HepG2 (cell line): Measurements from ENCODE around the gene CADM2. TPM values are rescaled to one million over a fixed set of nuclear protein-coding genes. Genes with fewer than 3 reads are reported as not detected.

Experiments used
- ATAC-seq: fragments of 200-7000 bp; cut with Tn5 transposase; 3 replicates; pipeline ENCODE4 v1.9.1; 2020; ENCODE audit warnings: mild to moderate bottlenecking, moderate library complexity
- BruUV-seq: library from RNA; stranded (reverse); fragments of 400-500 nt; replicated peaks from 2 replicates; lab custom pipeline; 2021; lab: Mats Ljungman, UMichigan
- CTCF ChIA-PET: fragments of 300-600 bp; formaldehyde crosslinking; extraction: SDS; loops from one replicate; lab custom pipeline; 2021; ENCODE audit warnings: low total read pairs, inconsistent platforms, low intra/inter-chr PET ratio; lab: Yijun Ruan, JAX
- POLR2A ChIA-PET: fragments of 350-600 bp; sonication (Branson Sonifier 250); formaldehyde crosslinking; loops from one replicate; lab custom pipeline; 2020; ENCODE audit warnings: antibody characterized with exemption, inconsistent platforms; lab: Yijun Ruan, JAX
- DNase-seq: peaks from one replicate; pipeline ENCODE4 v3.0.0-alpha.2; 2015; ENCODE audit warnings: low spot score
- FAIRE-seq: peaks from 3 replicates; lab custom pipeline; 2011; peaks lifted over from hg19 to GRCh38; lab: Jason Lieb, UNC
- H2AFZ ChIP-seq: one replicate; pipeline ENCODE4 v1.6.1; 2011; ENCODE audit warnings: low read length, inconsistent platforms
- H3K27ac ChIP-seq: fragments of 300-600 bp; 3 replicates; pipeline ENCODE4 v1.8.0; 2011; ENCODE audit warnings: mixed run types, mild to moderate bottlenecking, mixed read lengths, low read length, inconsistent platforms; ENCODE audit not compliant: insufficient read depth; ENCODE audit errors: extremely low read length
- H3K27me3 ChIP-seq, 2 experiments: fragments of 200-600 bp in 1 of 2; 2 replicates in 1 of 2; 3 replicates in 1 of 2; pipeline versions ENCODE4 v1.6.0 to v1.8.0; 2011; ENCODE audit warnings: low read length in 2 of 2, mild to moderate bottlenecking in 2 of 2, moderate library complexity in 2 of 2, inconsistent platforms in 1 of 2; ENCODE audit not compliant: insufficient read depth in 2 of 2, control insufficient read depth in 1 of 2
- H3K36me3 ChIP-seq, 2 experiments: fragments of 200-600 bp in 1 of 2; replicated peaks in 1 of 2; 2 replicates in 1 of 2; 3 replicates in 1 of 2; pipeline versions ENCODE4 v1.5.1 to v1.8.0; 2011; ENCODE audit warnings: low read length in 2 of 2, inconsistent platforms in 1 of 2; ENCODE audit not compliant: insufficient read depth in 2 of 2, control insufficient read depth in 1 of 2
- H3K4me1 ChIP-seq: 2 replicates; pipeline ENCODE4 v1.5.1; 2012; ENCODE audit warnings: low read length, inconsistent platforms; ENCODE audit not compliant: insufficient read depth
- H3K4me2 ChIP-seq: 2 replicates; pipeline ENCODE4 v1.6.0; 2011; ENCODE audit warnings: low read depth, low read length, inconsistent platforms
- H3K4me3 ChIP-seq, 3 experiments: fragments of 200-600 bp in 1 of 3; sonication (generic), shearing (Covaris generic) in 1 of 3; replicated peaks in 1 of 3; 2 replicates each; pipeline ENCODE4 v1.5.1; 2011 to 2016; ENCODE audit warnings: low read length in 3 of 3, inconsistent platforms in 2 of 3, low read depth in 2 of 3, mild to moderate bottlenecking in 2 of 3, control low read depth in 1 of 3, mixed read lengths in 1 of 3; ENCODE audit not compliant: insufficient read depth in 1 of 3
- H3K79me2 ChIP-seq: one replicate; pipeline ENCODE4 v1.6.1; 2011; ENCODE audit warnings: low read length, inconsistent platforms; ENCODE audit not compliant: insufficient read depth
- H3K9ac ChIP-seq: 2 replicates; pipeline ENCODE4 v1.6.0; 2011; ENCODE audit warnings: mild to moderate bottlenecking, low read depth, low read length, inconsistent platforms; ENCODE audit not compliant: insufficient read depth
- H3K9me3 ChIP-seq: 2 replicates; pipeline ENCODE4 v1.5.1; 2012; ENCODE audit warnings: mild to moderate bottlenecking, low read length
- H4K20me1 ChIP-seq: 2 replicates; pipeline ENCODE4 v1.6.0; 2011; ENCODE audit warnings: inconsistent platforms, mild to moderate bottlenecking, low read length, moderate library complexity; ENCODE audit not compliant: insufficient read depth
- FLYWCH1 ChIP-seq: sonication (generic); formaldehyde crosslinking; IDR thresholded peaks from 2 replicates; pipeline ENCODE4 v1.8.1; 2023; ENCODE audit warnings: mild to moderate bottlenecking, missing genetic modification reagents
- HMGXB4 ChIP-seq, 2 experiments: sonication (generic) in 1 of 2; formaldehyde crosslinking in 1 of 2; IDR thresholded peaks; 2 replicates each; pipeline versions ENCODE4 v1.4.0 to v1.6.1; 2018 to 2020; ENCODE audit warnings: missing genetic modification reagents in 2 of 2, borderline replicate concordance in 1 of 2, low read depth in 1 of 2, mild to moderate bottlenecking in 1 of 2, missing biosample characterization in 1 of 2
- JDP2 ChIP-seq: sonication (generic); formaldehyde crosslinking; IDR thresholded peaks from 2 replicates; pipeline ENCODE4 v1.8.1; 2022; ENCODE audit warnings: missing genetic modification reagents, borderline replicate concordance
- NR2F2 ChIP-seq: IDR thresholded peaks from 2 replicates; pipeline ENCODE4 v1.6.1; 2012; ENCODE audit warnings: low read depth, inconsistent platforms, borderline replicate concordance
- PBX2 ChIP-seq: IDR thresholded peaks from 2 replicates; pipeline ENCODE4 v1.6.1; 2016; ENCODE audit warnings: control low read depth
- POGK ChIP-seq: sonication (generic); formaldehyde crosslinking; conservative IDR thresholded peaks from 2 replicates; pipeline ENCODE4 v1.8.0; 2022; ENCODE audit warnings: mild to moderate bottlenecking, moderate library complexity, missing genetic modification reagents
- POLR2G ChIP-seq: fragments of 200-400 bp; formaldehyde crosslinking; IDR thresholded peaks from 2 replicates; pipeline ENCODE4 v1.6.1; 2018; ENCODE audit warnings: mild to moderate bottlenecking, low read depth, low read length, moderate library complexity
- RFX5 ChIP-seq: IDR thresholded peaks from 2 replicates; pipeline ENCODE4 v1.6.1; 2011; ENCODE audit warnings: low read depth, low read length, improper control_type of control experiment
- RXRB ChIP-seq: IDR thresholded peaks from 2 replicates; pipeline ENCODE4 v1.6.1; 2016; ENCODE audit warnings: borderline replicate concordance, missing genetic modification reagents, missing compliant biosample characterization
- SNAI1 ChIP-seq: sonication (generic); formaldehyde crosslinking; IDR thresholded peaks from 2 replicates; pipeline ENCODE4 v1.5.0; 2020; ENCODE audit warnings: mild to moderate bottlenecking, missing genetic modification reagents, borderline replicate concordance
- TOPORS ChIP-seq: sonication (generic); formaldehyde crosslinking; IDR thresholded peaks from 2 replicates; pipeline ENCODE4 v1.8.0; 2023; ENCODE audit warnings: mild to moderate bottlenecking, missing genetic modification reagents
- ZFX ChIP-seq: sonication (generic); formaldehyde crosslinking; IDR thresholded peaks from 2 replicates; pipeline ENCODE4 v1.4.0; 2020; ENCODE audit warnings: mild to moderate bottlenecking, low read depth, missing genetic modification reagents, moderate library complexity
- ZNF431 ChIP-seq: sonication (generic); formaldehyde crosslinking; IDR thresholded peaks from 2 replicates; pipeline ENCODE4 v1.9.0; 2022; ENCODE audit warnings: missing genetic modification reagents, low read depth, mild to moderate bottlenecking, borderline replicate concordance
- ZNF446 ChIP-seq: sonication (generic); formaldehyde crosslinking; IDR thresholded peaks from 2 replicates; pipeline ENCODE4 v1.5.0; 2020; ENCODE audit warnings: mild to moderate bottlenecking, missing genetic modification reagents
- ZNF644 ChIP-seq: IDR thresholded peaks from 2 replicates; pipeline ENCODE4 v1.6.1; 2016; ENCODE audit warnings: low read depth
- WGBS: methylation state at CpG from one replicate; pipeline ENCODE4 v1.1.6; 2017; ENCODE audit warnings: low lambda C conversion rate; 5-methylcytosine and 5-hydroxymethylcytosine counted together
- in situ Hi-C: cut with HindIII; loops from 2 replicates; pipeline ENCODE4 v1.10.0; 2017; ENCODE audit warnings: low pct_unique_long_range_greater_than_20kb; ENCODE audit not compliant: extremely low pct_ligation_motif_present
- intact Hi-C: fragments of 100-400 bp; cut with micrococcal nuclease; formaldehyde crosslinking; loops from one replicate; pipeline ENCODE4 v1.10.0; 2022; ENCODE audit not compliant: unreplicated experiment
- polyA plus RNA-seq, 8 experiments: library from polyadenylated mRNA; depleted of rRNA in 3 of 8; stranded (reverse) in 7 of 8; unstranded in 1 of 8; fragments of >200 nt; fragmentation: Illumina TruSeq in 4 of 8; extraction: Trizol in 4 of 8; gene quantifications; 2 replicates each; pipeline versions ENCODE4 v1.2.1 to v1.2.3, GENCODE V29; 2011 to 2016; ENCODE audit warnings: low read depth in 4 of 8, missing spikeins in 1 of 8, mixed read lengths in 1 of 8; ENCODE audit not compliant: insufficient read depth in 1 of 8
- total RNA-seq, 5 experiments: library from RNA; depleted of rRNA; stranded (reverse); fragments of >200 nt; fragmentation: Illumina TruSeq; extraction: Trizol; gene quantifications; 2 replicates each; pipeline ENCODE4 v1.2.3, GENCODE V29; 2016; ENCODE audit warnings: low read depth in 1 of 5
- TF ChIP-seq, protein P1 (sequence below): sonication (generic); formaldehyde crosslinking; IDR thresholded peaks from 2 replicates; pipeline ENCODE4 v1.9.0; 2021; ENCODE audit warnings: missing genetic modification reagents, borderline replicate concordance
- TF ChIP-seq, protein P2 (sequence below): sonication (generic); formaldehyde crosslinking; IDR thresholded peaks from 2 replicates; pipeline ENCODE4 v1.4.0; 2020; ENCODE audit warnings: missing genetic modification reagents

The CADM2 gene
- total and polyA plus RNA-seq, 2 of the 13 experiments (the other 11 are each of a cell fraction or from before 2014, with no cell fraction given): not detected

DNA sequence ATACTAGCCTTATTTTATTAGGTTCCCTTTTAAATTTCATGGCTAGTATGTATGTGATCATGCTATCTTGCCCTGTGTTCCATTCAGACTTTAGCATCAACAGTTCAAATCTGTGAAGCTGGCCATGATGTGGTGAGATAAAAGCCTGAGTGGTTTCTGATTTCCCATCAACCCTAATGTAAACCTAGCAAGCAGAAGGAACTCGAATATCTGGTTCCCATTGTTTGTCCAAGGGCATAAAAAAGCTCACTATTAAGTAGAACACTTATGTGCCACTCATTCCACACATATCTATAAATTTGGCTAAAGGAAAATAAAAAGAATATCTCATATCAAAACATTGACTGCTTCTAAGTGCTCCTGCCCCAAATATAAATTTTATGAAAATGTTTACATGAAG lies 311.7 kb downstream of the CADM2 start:
- 0% methylated on average over 1 of the region's 1 CpG for WGBS
- Histone ChIP-seq H3K27me3 (no peaks in the 10 kb centered on the region), H3K79me2 (no peaks in the 10 kb centered on the region), H4K20me1 (no peaks in the 10 kb centered on the region), H3K4me3 (no peak overlapping the region), H2AFZ (no peak overlapping the region), H3K9ac (no peak overlapping the region), H3K9me3 (no peaks in the 10 kb centered on the region), H3K27ac (no peak overlapping the region), H3K4me2 (no peak overlapping the region), H3K4me1 (no peaks in the 10 kb centered on the region), H3K36me3 (no peaks in the 10 kb centered on the region)
- in situ Hi-C loops (no loop called here), intact Hi-C loops (no loop called here)
- no TSS peak for BruUV-seq
- ChIA-PET POLR2A (no interaction called here), CTCF (no interaction called here)
- ATAC-seq (no peak), DNase-seq (no peak), FAIRE-seq (no peak)
- TF ChIP-seq RFX5: no peak
- TF ChIP-seq RXRB: no peak
- TF ChIP-seq POLR2G: no peak
- TF ChIP-seq SNAI1 (CRISPR knock-in tag): no peak
- TF ChIP-seq, protein P1, sequence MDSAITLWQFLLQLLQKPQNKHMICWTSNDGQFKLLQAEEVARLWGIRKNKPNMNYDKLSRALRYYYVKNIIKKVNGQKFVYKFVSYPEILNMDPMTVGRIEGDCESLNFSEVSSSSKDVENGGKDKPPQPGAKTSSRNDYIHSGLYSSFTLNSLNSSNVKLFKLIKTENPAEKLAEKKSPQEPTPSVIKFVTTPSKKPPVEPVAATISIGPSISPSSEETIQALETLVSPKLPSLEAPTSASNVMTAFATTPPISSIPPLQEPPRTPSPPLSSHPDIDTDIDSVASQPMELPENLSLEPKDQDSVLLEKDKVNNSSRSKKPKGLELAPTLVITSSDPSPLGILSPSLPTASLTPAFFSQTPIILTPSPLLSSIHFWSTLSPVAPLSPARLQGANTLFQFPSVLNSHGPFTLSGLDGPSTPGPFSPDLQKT (CRISPR knock-in tag): no peak
- TF ChIP-seq ZNF431 (CRISPR knock-in tag): no peak
- no peak for TF ChIP-seq HMGXB4 (CRISPR knock-in tag; IDR thresholded peaks at IDR 0.05; ENCODE audit: borderline replicate concordance in 1 of 2, low read depth in 1 of 2)
- no peak for TF ChIP-seq ZNF644 (CRISPR knock-in tag)
- TF ChIP-seq, protein P2, sequence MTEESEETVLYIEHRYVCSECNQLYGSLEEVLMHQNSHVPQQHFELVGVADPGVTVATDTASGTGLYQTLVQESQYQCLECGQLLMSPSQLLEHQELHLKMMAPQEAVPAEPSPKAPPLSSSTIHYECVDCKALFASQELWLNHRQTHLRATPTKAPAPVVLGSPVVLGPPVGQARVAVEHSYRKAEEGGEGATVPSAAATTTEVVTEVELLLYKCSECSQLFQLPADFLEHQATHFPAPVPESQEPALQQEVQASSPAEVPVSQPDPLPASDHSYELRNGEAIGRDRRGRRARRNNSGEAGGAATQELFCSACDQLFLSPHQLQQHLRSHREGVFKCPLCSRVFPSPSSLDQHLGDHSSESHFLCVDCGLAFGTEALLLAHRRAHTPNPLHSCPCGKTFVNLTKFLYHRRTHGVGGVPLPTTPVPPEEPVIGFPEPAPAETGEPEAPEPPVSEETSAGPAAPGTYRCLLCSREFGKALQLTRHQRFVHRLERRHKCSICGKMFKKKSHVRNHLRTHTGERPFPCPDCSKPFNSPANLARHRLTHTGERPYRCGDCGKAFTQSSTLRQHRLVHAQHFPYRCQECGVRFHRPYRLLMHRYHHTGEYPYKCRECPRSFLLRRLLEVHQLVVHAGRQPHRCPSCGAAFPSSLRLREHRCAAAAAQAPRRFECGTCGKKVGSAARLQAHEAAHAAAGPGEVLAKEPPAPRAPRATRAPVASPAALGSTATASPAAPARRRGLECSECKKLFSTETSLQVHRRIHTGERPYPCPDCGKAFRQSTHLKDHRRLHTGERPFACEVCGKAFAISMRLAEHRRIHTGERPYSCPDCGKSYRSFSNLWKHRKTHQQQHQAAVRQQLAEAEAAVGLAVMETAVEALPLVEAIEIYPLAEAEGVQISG (CRISPR knock-in tag): no peak
- TF ChIP-seq ZFX (CRISPR knock-in tag): no peak
- no peak for TF ChIP-seq NR2F2
- TF ChIP-seq JDP2 (CRISPR knock-in tag): no peak
- TF ChIP-seq FLYWCH1 (CRISPR knock-in tag): no peak
- no peak for TF ChIP-seq PBX2 (CRISPR knock-in tag)
- TF ChIP-seq POGK (CRISPR knock-in tag): no peak
- no peak for TF ChIP-seq ZNF446 (CRISPR knock-in tag)
- no peak for TF ChIP-seq TOPORS
